Fibroblast of skin of back (primary cell): Measurements from ENCODE around the gene NAV3.
A peak's percentile ranks its signal among the peaks of the same experiment; 100 is the strongest.

Experiments
- DNase-seq: peaks from one replicate; pipeline ENCODE4 v3.0.0-alpha.2; 2013

NAV3 gene

GRCh38 chr12:77925536-77926108, 94.9 kb downstream of the NAV3 start:
- DNase-seq: peak; percentile 87

- DNase-seq: no peak
These were observed 97.4 kb downstream of the NAV3 start for GRCh38 chr12:77928078-77928477.

GRCh38 chr12:77932216-77932615, 101.5 kb downstream of the NAV3 start:
- no peak for DNase-seq

- DNase-seq: no peak
These were observed 107.6 kb downstream of the NAV3 start for GRCh38 chr12:77938301-77938700.

- peak; percentile 94 for DNase-seq
These were observed 109.3 kb downstream of the NAV3 start for GRCh38 chr12:77940011-77940423.

GRCh38 chr12:77940567-77940966, 109.9 kb downstream of the NAV3 start:
- DNase-seq: peak; percentile 45

- DNase-seq: no peak
These were observed 110.7 kb downstream of the NAV3 start for GRCh38 chr12:77941401-77941800.

GRCh38 chr12:77943466-77943865, 112.8 kb downstream of the NAV3 start:
- peak; percentile 73 for DNase-seq

GRCh38 chr12:77946541-77947061, 115.9 kb downstream of the NAV3 start:
- peak; percentile 76 for DNase-seq

- peak; percentile 86 for DNase-seq
These were observed 116.6 kb downstream of the NAV3 start for GRCh38 chr12:77947330-77947729.

GRCh38 chr12:77947746-77948145, 117.1 kb downstream of the NAV3 start:
- DNase-seq: peak; percentile 27

GRCh38 chr12:77949943-77950342, 119.2 kb downstream of the NAV3 start:
- no peak for DNase-seq

- no peak for DNase-seq
These were observed 123.0 kb downstream of the NAV3 start for GRCh38 chr12:77953528-77954205.

- DNase-seq: no peak
These were observed 123.5 kb downstream of the NAV3 start for GRCh38 chr12:77954206-77954555.

- no peak for DNase-seq
These were observed 126.4 kb downstream of the NAV3 start for GRCh38 chr12:77957062-77957461.

- DNase-seq: no peak
These were observed 133.0 kb downstream of the NAV3 start for GRCh38 chr12:77963576-77964178.

- DNase-seq: no peak
These were observed 135.1 kb downstream of the NAV3 start for GRCh38 chr12:77965790-77966189.

- DNase-seq: no peak
These were observed 137.3 kb downstream of the NAV3 start for GRCh38 chr12:77968021-77968420.

GRCh38 chr12:77968571-77968970, 137.9 kb downstream of the NAV3 start:
- no peak for DNase-seq

GRCh38 chr12:77973579-77973978, 142.9 kb downstream of the NAV3 start:
- no peak for DNase-seq

GRCh38 chr12:77974645-77975044, 144.0 kb downstream of the NAV3 start:
- no peak for DNase-seq

- DNase-seq: peak; percentile 4
These were observed 149.0 kb downstream of the NAV3 start for GRCh38 chr12:77979597-77980250.

- no peak for DNase-seq
These were observed 150.1 kb downstream of the NAV3 start for GRCh38 chr12:77980782-77981181.
